ENCODE data around the gene POLR3K.

GRCh38 chr16:34648-34987 is 18.8 kb downstream of the POLR3K start:
- TF ChIP-seq TAF1 (IDR thresholded peaks at IDR 0.05; ENCODE audit: low read depth, low read length) (no peak), POLR2A (IDR thresholded peaks at IDR 0.05; ENCODE audit: low read depth, low read length) (no peak), POLR2AphosphoS5 (IDR thresholded peaks at IDR 0.05; ENCODE audit: low read depth, low read length) (no peak), PAX5 (IDR thresholded peaks at IDR 0.05; ENCODE audit: insufficient read depth, low read length, severe bottlenecking) (no peak), SPI1 (IDR thresholded peaks at IDR 0.05; ENCODE audit: low read depth, low read length) (no peak)

Data from GM12891 (cell line).